HG03571 (cell line): ENCODE data around the gene ARHGAP33.
"Not testable (repeated sequence)": the region's sequence is repeated elsewhere in the genome, so short reads cannot be mapped to it uniquely, and the experiment has no call there.

Experiments
- ATAC-seq: cut with Tn5 transposase; IDR thresholded peaks from one replicate; pipeline ENCODE4 v1.9.1; 2021; ENCODE audit not compliant: unreplicated experiment

The ARHGAP33 gene

GRCh38 chr19:35830986-35831385 is 55.6 kb downstream of the ARHGAP33 start:
- no peak for ATAC-seq

GRCh38 chr19:35832054-35832453 is 56.7 kb downstream of the ARHGAP33 start:
- ATAC-seq = no peak

- ATAC-seq = no peak
Observed at GRCh38 chr19:35833972-35834371, 58.6 kb downstream of the ARHGAP33 start.

- not testable (repeated sequence) for ATAC-seq
Observed at GRCh38 chr19:35836096-35836495, 60.7 kb downstream of the ARHGAP33 start.
